Lung (tissue), 12 donors: ENCODE data around the gene CNDP1. TPM values are rescaled to one million over a fixed set of nuclear protein-coding genes. Genes with fewer than 3 reads are reported as not detected.

Experiments used
- ATAC-seq: fragments of 200-7000 bp; cut with Tn5 transposase; one replicate; pipeline ENCODE4 v1.9.1; 2020; ENCODE audit warnings: moderate number of reproducible peaks; ENCODE audit not compliant: insufficient read depth, low FRiP score
- DNase-seq, 3 donors: peaks; one replicate each; pipeline ENCODE4 v3.0.0-alpha.2; 2013 to 2017
- H3K27ac ChIP-seq, 2 donors: one replicate each; pipeline ENCODE4 v1.5.1; 2013; ENCODE audit warnings: mild to moderate bottlenecking in 2 of 2, moderate library complexity in 2 of 2, control low read depth in 1 of 2, inconsistent platforms in 1 of 2, low read depth in 1 of 2, low read length in 1 of 2
- H3K27me3 ChIP-seq, 3 donors: one replicate each; pipeline ENCODE4 v1.5.1; 2013; ENCODE audit warnings: low read length in 2 of 3; ENCODE audit not compliant: control insufficient read depth in 3 of 3, insufficient read depth in 3 of 3
- H3K36me3 ChIP-seq, 4 donors: one replicate each; pipeline ENCODE4 v1.5.1; 2013; ENCODE audit warnings: low read length in 4 of 4, mild to moderate bottlenecking in 1 of 4, moderate library complexity in 1 of 4; ENCODE audit not compliant: control insufficient read depth in 4 of 4, insufficient read depth in 4 of 4
- H3K4me1 ChIP-seq, 5 donors: one replicate each; pipeline ENCODE4 v1.5.1; 2013; ENCODE audit warnings: low read length in 5 of 5, mild to moderate bottlenecking in 2 of 5, moderate library complexity in 1 of 5; ENCODE audit not compliant: control insufficient read depth in 5 of 5, insufficient read depth in 5 of 5
- H3K4me3 ChIP-seq: one replicate; pipeline ENCODE4 v1.5.1; 2013; ENCODE audit warnings: mild to moderate bottlenecking, control low read depth, moderate library complexity
- H3K9ac ChIP-seq, 2 donors: one replicate each; pipeline ENCODE4 v1.5.1; 2013; ENCODE audit warnings: low read length in 2 of 2, control low read depth in 1 of 2; ENCODE audit not compliant: insufficient read depth in 1 of 2
- H3K9me3 ChIP-seq, 4 donors: one replicate each; pipeline ENCODE4 v1.5.1; 2013; ENCODE audit warnings: low read length in 3 of 4, mild to moderate bottlenecking in 1 of 4, moderate library complexity in 1 of 4; ENCODE audit not compliant: control insufficient read depth in 4 of 4, insufficient read depth in 3 of 4
- CTCF ChIP-seq: IDR thresholded peaks from 2 replicates; pipeline ENCODE4 v1.5.1; 2012; ENCODE audit warnings: mild to moderate bottlenecking; ENCODE audit errors: control extremely low read depth, extremely low read depth
- WGBS, 2 donors: extraction: QIAGEN DNeasy Blood & Tissue Kit; methylation state at CpG; one replicate each; pipeline ENCODE4 v1.1.7; 2013; 5-methylcytosine and 5-hydroxymethylcytosine counted together
- polyA plus RNA-seq, 2 donors: library from polyadenylated mRNA; stranded (reverse); fragments of 200-250 nt; gene quantifications; one replicate each; pipeline ENCODE4 v1.2.1, GENCODE V29; 2013
- total RNA-seq, 2 donors: library from RNA; depleted of rRNA in 1 of 2; stranded (reverse); fragments of >200 nt in 1 of 2; gene quantifications; one replicate each; pipeline ENCODE4 v1.2.1, GENCODE V29; 2014 to 2021
- donor health status: control.
- donor health status: control.
- donor health status: Bipolar disorder and iron deficiency.
- donor health status: healthy.
- donor health status: DM: yes; HTN: yes; CAD: no.

Gene CNDP1
- total and polyA plus RNA-seq, 4 donors: 0.08 to 0.10 TPM; not detected in 2

- Histone ChIP-seq H3K9ac (no peak overlapping the region), H3K27ac (no peak overlapping the region), H3K27me3 (no peaks in the 10 kb centered on the region), H3K36me3 (no peaks in the 10 kb centered on the region), H3K4me3 (no peak overlapping the region), H3K4me1 (no peaks in the 10 kb centered on the region), H3K9me3 (peaks cover 0 to 4% (median 0%) of the 10 kb centered on the region in 4 donors)
- no peak for TF ChIP-seq CTCF
- no peak for DNase-seq
- no peak for ATAC-seq
- WGBS, 2 donors: 79 to 80% methylated on average over 9 of the region's 9 CpGs
Measured at GRCh38 chr18:74532511-74533025, 1.7 kb upstream of the CNDP1 start.

GRCh38 chr18:74533666-74534065 is 634 bp upstream of the CNDP1 start:
- 93 to 97% methylated on average over 12 of the region's 12 CpGs for WGBS, 2 donors
- peak in 1 of 3 donors; percentile 1 for DNase-seq
- no peak for ATAC-seq
- H3K9me3 ChIP-seq: peaks cover 0 to 4% (median 0%) of the 10 kb centered on the region in 4 donors
- H3K36me3 ChIP-seq: no peaks in the 10 kb centered on the region
- H3K4me1 ChIP-seq: no peaks in the 10 kb centered on the region
- H3K27ac ChIP-seq: no peak overlapping the region
- no peaks in the 10 kb centered on the region for H3K27me3 ChIP-seq
- TF ChIP-seq CTCF: no peak
- no peak overlapping the region for H3K9ac ChIP-seq
- no peak overlapping the region for H3K4me3 ChIP-seq

- DNase-seq (peak in 1 of 3 donors; percentile 1), ATAC-seq (no peak)
- H3K9ac ChIP-seq: no peak overlapping the region
- H3K27ac ChIP-seq: no peak overlapping the region
- H3K9me3 ChIP-seq: peaks cover 0 to 4% (median 0%) of the 10 kb centered on the region in 4 donors
- H3K27me3 ChIP-seq: no peaks in the 10 kb centered on the region
- no peak for TF ChIP-seq CTCF
- 79 to 88% methylated on average over 9 of the region's 9 CpGs for WGBS, 2 donors
- H3K4me3 ChIP-seq: no peak overlapping the region
- no peaks in the 10 kb centered on the region for H3K36me3 ChIP-seq
- H3K4me1 ChIP-seq: peaks cover 0 to under 1% (median 0%) of the 10 kb centered on the region in 5 donors
Measured at GRCh38 chr18:74534981-74535649, 815 bp downstream of the CNDP1 start.
